ENCODE results near the gene GNAO1.
A peak's percentile ranks its signal among the peaks of the same experiment; 100 is the strongest.

The GNAO1 gene

GRCh38 chr16:56314244-56314850 lies 123.1 kb downstream of the GNAO1 start:
- no peak for DNase-seq (ENCODE audit: low spot score)

GRCh38 chr16:56315955-56316354 lies 124.7 kb downstream of the GNAO1 start:
- no peak for DNase-seq (ENCODE audit: low spot score)

GRCh38 chr16:56316545-56316944 lies 125.3 kb downstream of the GNAO1 start:
- no peak for DNase-seq (ENCODE audit: low spot score)

GRCh38 chr16:56317998-56318826 lies 126.9 kb downstream of the GNAO1 start:
- peak; percentile 93 for DNase-seq (ENCODE audit: low spot score)

- no peak for DNase-seq (ENCODE audit: low spot score)
Measured at GRCh38 chr16:56318827-56319140, 127.5 kb downstream of the GNAO1 start.

GRCh38 chr16:56319376-56319775 lies 128.1 kb downstream of the GNAO1 start:
- DNase-seq (ENCODE audit: low spot score), result peak; percentile 64

GRCh38 chr16:56320056-56320455 lies 128.8 kb downstream of the GNAO1 start:
- DNase-seq (ENCODE audit: low spot score), result no peak

- no peak for DNase-seq (ENCODE audit: low spot score)
Measured at GRCh38 chr16:56320811-56321558, 129.7 kb downstream of the GNAO1 start.

- DNase-seq (ENCODE audit: low spot score), result no peak
Measured at GRCh38 chr16:56321571-56321970, 130.3 kb downstream of the GNAO1 start.

GRCh38 chr16:56324406-56324805 lies 133.1 kb downstream of the GNAO1 start:
- DNase-seq (ENCODE audit: low spot score), result no peak

- DNase-seq (ENCODE audit: low spot score), result no peak
Measured at GRCh38 chr16:56325956-56326355, 134.7 kb downstream of the GNAO1 start.

GRCh38 chr16:56327071-56327928 lies 136.0 kb downstream of the GNAO1 start:
- DNase-seq (ENCODE audit: low spot score), result no peak

GRCh38 chr16:56327929-56328258 lies 136.6 kb downstream of the GNAO1 start:
- no peak for DNase-seq (ENCODE audit: low spot score)

- no peak for DNase-seq (ENCODE audit: low spot score)
Measured at GRCh38 chr16:56328276-56329022, 137.2 kb downstream of the GNAO1 start.

- no peak for DNase-seq (ENCODE audit: low spot score)
Measured at GRCh38 chr16:56329887-56330286, 138.6 kb downstream of the GNAO1 start.

GRCh38 chr16:56330476-56330875 lies 139.2 kb downstream of the GNAO1 start:
- DNase-seq (ENCODE audit: low spot score), result no peak

GRCh38 chr16:56331399-56331798 lies 140.1 kb downstream of the GNAO1 start:
- no peak for DNase-seq (ENCODE audit: low spot score)

- DNase-seq (ENCODE audit: low spot score), result no peak
Measured at GRCh38 chr16:56331915-56332314, 140.6 kb downstream of the GNAO1 start.

GRCh38 chr16:56332464-56333079 lies 141.3 kb downstream of the GNAO1 start:
- DNase-seq (ENCODE audit: low spot score), result peak; percentile 86

GRCh38 chr16:56334761-56335160 lies 143.5 kb downstream of the GNAO1 start:
- DNase-seq (ENCODE audit: low spot score), result no peak

- no peak for DNase-seq (ENCODE audit: low spot score)
Measured at GRCh38 chr16:56336071-56336688, 144.9 kb downstream of the GNAO1 start.

All from Ammon's horn (tissue), 1 donor.